Endothelial cell of umbilical vein (primary cell): ENCODE results near the gene COL4A2. TPM values are rescaled to one million over a fixed set of nuclear protein-coding genes. Genes with fewer than 3 reads are reported as not detected.

ENCODE experiments used
- BruUV-seq: library from RNA; stranded (reverse); fragments of 400-500 nt; replicated peaks from 2 replicates; lab custom pipeline; 2021; lab: Mats Ljungman, UMichigan
- CTCF ChIA-PET: fragments of 300-600, 350-600 bp; sonication (Branson Sonifier 250); formaldehyde crosslinking; loops from one replicate; lab custom pipeline; 2021; ENCODE audit warnings: antibody characterized with exemption, inconsistent platforms; lab: Charles Lee
- POLR2A ChIA-PET: fragments of 300-600, 350-600 bp; sonication (Branson Sonifier 250); formaldehyde crosslinking; loops from one replicate; lab custom pipeline; 2021; ENCODE audit warnings: antibody characterized with exemption, inconsistent platforms; lab: Charles Lee
- DNase-seq: peaks from one replicate; pipeline ENCODE4 v3.0.0-alpha.2; 2011; ENCODE audit warnings: low read depth, low spot score
- FAIRE-seq: peaks from 2 replicates; lab custom pipeline; 2011; peaks lifted over from hg19 to GRCh38; lab: Jason Lieb, UNC
- H2AFZ ChIP-seq: 2 replicates; pipeline ENCODE4 v1.6.0; 2012; ENCODE audit warnings: low read depth, low read length, control low read depth, inconsistent platforms
- H3K27ac ChIP-seq: 2 replicates; pipeline ENCODE4 v1.5.1; 2011; ENCODE audit warnings: low read depth, mild to moderate bottlenecking, control low read depth, low read length, moderate library complexity; ENCODE audit not compliant: insufficient read depth
- H3K27me3 ChIP-seq, 2 experiments: 2 replicates each; pipeline versions ENCODE4 v1.6.0 to v1.6.1; 2011; ENCODE audit warnings: low read length in 2 of 2, mixed read lengths in 1 of 2; ENCODE audit not compliant: control insufficient read depth in 2 of 2, insufficient read depth in 2 of 2
- H3K36me3 ChIP-seq, 2 experiments: 2 replicates in 1 of 2; 3 replicates in 1 of 2; pipeline ENCODE4 v1.5.1; 2011; ENCODE audit warnings: low read length in 2 of 2, mild to moderate bottlenecking in 1 of 2, moderate library complexity in 1 of 2; ENCODE audit not compliant: control insufficient read depth in 2 of 2, insufficient read depth in 2 of 2; ENCODE audit errors: extremely low read depth in 1 of 2
- H3K4me1 ChIP-seq: 3 replicates; pipeline ENCODE4 v1.5.1; 2011; ENCODE audit warnings: mild to moderate bottlenecking, low read length; ENCODE audit not compliant: control insufficient read depth, insufficient read depth; ENCODE audit errors: extremely low read depth
- H3K4me2 ChIP-seq: 2 replicates; pipeline ENCODE4 v1.6.1; 2011; ENCODE audit warnings: low read length, control low read depth, mixed read lengths; ENCODE audit not compliant: insufficient read depth
- H3K4me3 ChIP-seq, 3 experiments: fragments of 200-600 bp in 1 of 3; sonication (generic), shearing (Covaris generic) in 1 of 3; replicated peaks in 1 of 3; 2 replicates each; pipeline ENCODE4 v1.5.1; 2011 to 2016; ENCODE audit warnings: control low read depth in 3 of 3, low read length in 3 of 3, mild to moderate bottlenecking in 2 of 3, inconsistent platforms in 1 of 3, low read depth in 1 of 3, moderate library complexity in 1 of 3; ENCODE audit not compliant: insufficient read depth in 1 of 3
- H3K79me2 ChIP-seq: 2 replicates; pipeline ENCODE4 v1.6.0; 2012; ENCODE audit warnings: low read length, inconsistent platforms; ENCODE audit not compliant: control insufficient read depth, insufficient read depth
- H3K9ac ChIP-seq: replicated peaks from 2 replicates; pipeline ENCODE3; 2011; ENCODE audit warnings: low read length, control low read depth; ENCODE audit not compliant: insufficient read depth; ENCODE audit errors: extremely low read depth
- H3K9me1 ChIP-seq: replicated peaks from 3 replicates; pipeline ENCODE4 v1.6.0; 2011; ENCODE audit warnings: mild to moderate bottlenecking, low read length; ENCODE audit not compliant: control insufficient read depth, insufficient read depth; ENCODE audit errors: extremely low read depth
- H3K9me3 ChIP-seq: replicated peaks from 2 replicates; pipeline ENCODE4 v1.5.1; 2012; ENCODE audit warnings: low read length, inconsistent platforms; ENCODE audit not compliant: control insufficient read depth, insufficient read depth
- H4K20me1 ChIP-seq: replicated peaks from 2 replicates; pipeline ENCODE3; 2011; ENCODE audit warnings: mild to moderate bottlenecking, low read length; ENCODE audit not compliant: control insufficient read depth, insufficient read depth; ENCODE audit errors: extremely low read depth
- CTCF ChIP-seq, 2 donors: IDR thresholded peaks; 1 replicate in 1 of 2; 2 replicates in 1 of 2; pipeline ENCODE4 v1.5.1; 2011; ENCODE audit warnings: low read length in 2 of 2, mild to moderate bottlenecking in 2 of 2, moderate library complexity in 2 of 2, control low read depth in 1 of 2, inconsistent platforms in 1 of 2, low read depth in 1 of 2; ENCODE audit not compliant: insufficient read depth in 1 of 2; ENCODE audit errors: extremely low read depth in 1 of 2
- EZH2 ChIP-seq: IDR thresholded peaks from 2 replicates; pipeline ENCODE4 v1.6.1; 2012; ENCODE audit warnings: borderline replicate concordance, low read depth, mild to moderate bottlenecking, moderate library complexity, low read length, inconsistent platforms; ENCODE audit not compliant: severe bottlenecking
- FOS ChIP-seq: IDR thresholded peaks from 2 replicates; pipeline ENCODE4 v1.6.1; 2011; ENCODE audit warnings: mild to moderate bottlenecking, low read length, moderate library complexity, borderline replicate concordance; ENCODE audit not compliant: insufficient read depth
- GATA2 ChIP-seq: IDR thresholded peaks from 2 replicates; pipeline ENCODE4 v1.7.0; 2011; ENCODE audit warnings: low read depth, mild to moderate bottlenecking, moderate library complexity, mixed read lengths, low read length; ENCODE audit not compliant: insufficient read length, insufficient read depth
- JUN ChIP-seq: IDR thresholded peaks from 2 replicates; pipeline ENCODE4 v1.6.1; 2011; ENCODE audit warnings: borderline replicate concordance, low read depth; ENCODE audit not compliant: insufficient read length, insufficient read depth
- MYC ChIP-seq: IDR thresholded peaks from one replicate; pipeline ENCODE4 v1.6.1; 2011; ENCODE audit warnings: mild to moderate bottlenecking, low read depth, low read length
- POLR2A ChIP-seq: IDR thresholded peaks from 2 replicates; pipeline ENCODE4 v1.6.1; 2012; ENCODE audit warnings: low read depth, mild to moderate bottlenecking, control low read depth, low read length
- POLR2AphosphoS5 ChIP-seq: IDR thresholded peaks from 2 replicates; pipeline ENCODE4 v1.6.1; 2012; ENCODE audit warnings: low read depth, mild to moderate bottlenecking, control low read depth, low read length, moderate library complexity; ENCODE audit not compliant: insufficient read depth
- dilution Hi-C: fragments of 300-500 bp; cut with MboI; formaldehyde crosslinking; loops from one replicate; pipeline ENCODE4 v1.15.0; 2019; ENCODE audit warnings: low sequenced_read_pairs; ENCODE audit not compliant: extremely low pct_ligation_motif_present
- intact Hi-C: fragments of 100-400 bp; cut with micrococcal nuclease; formaldehyde crosslinking; loops from one replicate; pipeline ENCODE4 v1.10.0; 2022
- polyA plus RNA-seq, 4 experiments: library from polyadenylated mRNA; depleted of rRNA in 3 of 4; stranded (reverse) in 3 of 4; unstranded in 1 of 4; fragments of >200 nt; gene quantifications; 2 replicates each; pipeline versions ENCODE4 v1.2.1 to v1.2.3, GENCODE V29; 2011 to 2012; ENCODE audit warnings: missing spikeins in 1 of 4
- total RNA-seq: library from RNA; stranded (reverse); gene quantifications from 2 replicates; pipeline ENCODE4 v1.2.3, GENCODE V29; 2021
- TF ChIP-seq, protein P1 (sequence below): IDR thresholded peaks from 2 replicates; pipeline ENCODE4 v1.6.1; 2011; ENCODE audit not compliant: insufficient read depth, insufficient read length

Gene COL4A2
- total and polyA plus RNA-seq, 2 donors (not counting 3 experiments of a cell fraction or from before 2014, with no cell fraction given) = 792 to 940 TPM

GRCh38 chr13:110289661-110290060 lies 17.4 kb upstream of the COL4A2 start:
- Histone ChIP-seq H3K79me2 (peaks cover 42% of the 10 kb centered on the region), H3K9ac (no peak overlapping the region), H2AFZ (no peak overlapping the region), H3K9me3 (no peaks in the 10 kb centered on the region), H4K20me1 (peaks cover 15% of the 10 kb centered on the region), H3K4me3 (no peak overlapping the region), H3K27ac (no peak overlapping the region), H3K36me3 (peaks cover 4 to 10% of the 10 kb centered on the region in 2 experiments), H3K4me2 (no peak overlapping the region), H3K27me3 (no peaks in the 10 kb centered on the region), H3K4me1 (peaks cover 10% of the 10 kb centered on the region), H3K9me1 (no peaks in the 10 kb centered on the region)
- no TSS peak for BruUV-seq
- ChIA-PET POLR2A (no interaction called here), CTCF (no interaction called here)
- intact Hi-C loops (no loop called here), dilution Hi-C loops (no loop called here)
- FAIRE-seq = no peak
- DNase-seq = no peak
- TF ChIP-seq JUN (no peak), POLR2AphosphoS5 (no peak), GATA2 (no peak), FOS (no peak), POLR2A (no peak), CTCF (IDR thresholded peaks at IDR 0.05; ENCODE audit: extremely low read depth in 1 of 2, insufficient read depth in 1 of 2, low read depth in 1 of 2, low read length in 2 of 2) (no peak), EZH2 (no peak), MYC (no peak)
- TF ChIP-seq, protein P1, sequence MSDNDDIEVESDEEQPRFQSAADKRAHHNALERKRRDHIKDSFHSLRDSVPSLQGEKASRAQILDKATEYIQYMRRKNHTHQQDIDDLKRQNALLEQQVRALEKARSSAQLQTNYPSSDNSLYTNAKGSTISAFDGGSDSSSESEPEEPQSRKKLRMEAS = no peak
